Regular cardiac myocyte (primary cell): ENCODE measurements around the gene SCT. TPM values are rescaled to one million over a fixed set of nuclear protein-coding genes. Genes with fewer than 3 reads are reported as not detected.

Experiments
- total RNA-seq: library from RNA; depleted of rRNA; stranded (reverse); fragments of >200 nt; gene quantifications from 2 replicates; pipeline ENCODE4 v1.2.3, GENCODE V29; 2014

Gene SCT
- not detected in 2 replicates for total RNA-seq

GRCh38 chr11:626475-627307 lies at the start of gene SCT:
SCT (minus strand) TSS chr11:627181; CDS start chr11:627143, 38 bp downstream.

GRCh38 chr11:636511-637332 lies 9.7 kb upstream of the SCT start, which contains the start of gene DRD4:
DRD4 (plus strand) TSS chr11:637269; CDS start chr11:637305, 36 bp downstream.

GRCh38 chr11:624705-625635 lies 2.0 kb downstream of the SCT start, which contains the start of gene CDHR5:
CDHR5 (minus strand) TSS chr11:624955; CDS start chr11:624902, 53 bp downstream.

GRCh38 chr11:615504-616319 lies 11.3 kb downstream of the SCT start, which contains the start of gene IRF7:
IRF7 (minus strand) TSS chr11:615950; CDS start chr11:615364, 586 bp downstream.

Other genes with a start within 250 kb of the SCT start
- 2.1 and 2.8 TPM in 2 replicates for gene PKP3, start 233.0 kb downstream of the SCT start, total RNA-seq
- 11.3 and 18.6 TPM in 2 replicates for gene SIGIRR, start 212.2 kb downstream of the SCT start, total RNA-seq
- not detected in 2 replicates for gene ANO9, start 185.2 kb downstream of the SCT start, total RNA-seq
- 31.9 and 45.2 TPM in 2 replicates for gene PTDSS2, start 176.9 kb downstream of the SCT start, total RNA-seq
- gene RNH1, start 119.9 kb downstream of the SCT start, total RNA-seq: 187 and 255 TPM in 2 replicates
- gene HRAS, start 91.6 kb downstream of the SCT start, total RNA-seq: 33.8 and 108 TPM in 2 replicates
- 0.38 and 0.56 TPM in 2 replicates for gene LRRC56, start 89.7 kb downstream of the SCT start, total RNA-seq
- under 0.01 and 0.85 TPM in 2 replicates for gene LMNTD2, start 66.4 kb downstream of the SCT start, total RNA-seq
- gene RASSF7, start 66.2 kb downstream of the SCT start, total RNA-seq: 5.9 and 6.2 TPM in 2 replicates
- gene PHRF1, start 50.7 kb downstream of the SCT start, total RNA-seq: 22.3 and 28.4 TPM in 2 replicates
- 6.3 and 7.9 TPM in 2 replicates for gene IRF7, start 11.2 kb downstream of the SCT start, total RNA-seq
- not detected in 2 replicates for gene CDHR5, start 2.2 kb downstream of the SCT start, total RNA-seq
- not detected in 2 replicates for gene DRD4, start 10.1 kb upstream of the SCT start, total RNA-seq
- gene DEAF1, start 68.0 kb upstream of the SCT start, total RNA-seq: 24.2 and 28.2 TPM in 2 replicates
- gene TMEM80, start 68.6 kb upstream of the SCT start, total RNA-seq: 6.8 and 8.1 TPM in 2 replicates
- 19.0 and 22.8 TPM in 2 replicates for gene EPS8L2, start 79.0 kb upstream of the SCT start, total RNA-seq
- gene TALDO1, start 120.3 kb upstream of the SCT start, total RNA-seq: 98.9 and 103 TPM in 2 replicates
- 17.1 and 23.1 TPM in 2 replicates for gene GATD1, start 150.3 kb upstream of the SCT start, total RNA-seq
- 0.28 and 0.96 TPM in 2 replicates for gene CEND1, start 162.9 kb upstream of the SCT start, total RNA-seq
- gene SLC25A22, start 171.1 kb upstream of the SCT start, total RNA-seq: 7.0 and 15.0 TPM in 2 replicates
- 5.4 and 7.0 TPM in 2 replicates for gene PIDD1, start 178.1 kb upstream of the SCT start, total RNA-seq
- 101 and 189 TPM in 2 replicates for gene RPLP2, start 182.8 kb upstream of the SCT start, total RNA-seq
- 13.0 and 15.5 TPM in 2 replicates for gene PNPLA2, start 191.7 kb upstream of the SCT start, total RNA-seq
- gene CRACR2B, start 200.7 kb upstream of the SCT start, total RNA-seq: 0.58 and 1.4 TPM in 2 replicates
- gene CD151, start 205.8 kb upstream of the SCT start, total RNA-seq: 299 and 568 TPM in 2 replicates
- 51.0 and 132 TPM in 2 replicates for gene POLR2L, start 215.3 kb upstream of the SCT start, total RNA-seq
- gene TSPAN4, start 215.7 kb upstream of the SCT start, total RNA-seq: 109 and 143 TPM in 2 replicates